A375 (cell line): ENCODE data around the gene RXRB. TPM values are rescaled to one million over a fixed set of nuclear protein-coding genes. Genes with fewer than 3 reads are reported as not detected.

Experiments
- small RNA-seq: library from RNA; depleted of rRNA; stranded (forward); fragments of <200 nt; gene quantifications from one replicate; pipeline ENCODE3, GENCODE V24; 2014
- total RNA-seq: library from RNA; depleted of rRNA; stranded (reverse); fragments of >200 nt; shearing (Covaris generic); gene quantifications from 2 replicates; pipeline ENCODE4 v1.2.3, GENCODE V29; 2014; rRNA removed

RXRB gene
- total RNA-seq = 23.0 and 23.8 TPM in 2 replicates

DNA sequence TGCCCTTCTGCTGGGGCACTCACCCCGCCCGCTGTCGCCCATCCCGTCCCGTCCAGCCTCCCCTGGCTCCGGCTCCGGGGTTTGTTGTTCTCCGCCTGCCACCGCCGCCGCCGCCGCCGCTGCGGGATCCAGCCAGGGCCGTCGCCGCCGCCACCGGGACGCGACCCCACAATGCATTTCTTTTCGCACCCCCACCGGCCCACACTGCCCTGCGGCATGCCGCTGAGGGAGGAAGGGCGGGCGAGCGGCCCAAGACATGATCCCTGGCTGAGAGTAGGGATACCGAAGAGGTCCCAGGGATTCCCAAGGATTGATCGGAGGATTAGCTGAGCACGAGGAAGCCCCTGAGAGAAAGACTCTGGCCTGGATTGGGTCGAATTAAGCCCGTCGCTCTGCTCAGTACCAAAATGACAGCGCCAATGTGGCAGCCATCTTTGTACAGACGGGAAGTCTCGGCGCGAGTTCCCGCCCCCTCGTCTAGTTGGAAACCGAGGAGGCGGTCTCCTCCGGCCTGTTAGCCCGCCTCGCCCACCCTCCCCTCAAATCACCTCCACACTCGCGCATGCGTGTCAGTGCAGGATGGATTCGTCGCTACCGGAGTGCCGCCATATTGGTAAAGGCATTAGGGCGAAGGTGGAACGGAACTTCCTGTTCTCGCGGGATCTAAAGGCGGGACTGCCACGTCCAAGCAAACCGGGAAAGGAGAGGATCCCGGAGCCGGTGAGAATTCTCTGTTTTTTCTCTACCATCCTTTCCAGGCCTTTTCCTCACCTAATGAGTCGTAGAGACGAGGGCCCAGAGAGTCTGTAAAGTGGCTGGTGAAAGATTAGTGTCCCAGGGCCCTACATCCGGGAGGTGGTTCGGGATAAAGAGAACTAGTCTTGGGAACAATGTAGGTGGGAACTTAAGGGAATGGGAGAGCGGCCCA, at the start of gene RXRB, which contains the start of gene SLC39A7:
RXRB (minus strand) TSS at position 447 of the 928 bp plus-strand sequence; CDS start at position 258, 189 bp downstream.
SLC39A7 (plus strand) TSS at position 649 of the 928 bp plus-strand sequence. CDS start 379 bp downstream, outside the sequence.

GRCh38 chr6:33208091-33208967, 7.9 kb upstream of the RXRB start, which contains the start of gene RING1:
RING1 (plus strand) TSS chr6:33208500; CDS start chr6:33208823, 323 bp downstream.

GRCh38 chr6:33204415-33205190, 4.1 kb upstream of the RXRB start, which contains the start of gene HSD17B8:
HSD17B8 (plus strand) TSS chr6:33204655; CDS start chr6:33204669, 14 bp downstream.

GRCh38 chr6:33192105-33192646, 8.3 kb downstream of the RXRB start, which contains the start of gene COL11A2:
COL11A2 (minus strand) TSS chr6:33192467; CDS start chr6:33192240, 227 bp downstream.

Small RNAs within 50 kb of the gene (small RNA-seq; reads per million reads assigned to genes)
- gene MIR219A1 = 0.17 reads per million
- gene RNY4P10 = not detected

Other genes starting within 250 kb of the RXRB start
- 46.9 and 55.9 TPM in 2 replicates for gene HLA-DMA, start 247.6 kb downstream of the RXRB start, total RNA-seq
- gene BRD2, start 232.1 kb downstream of the RXRB start, total RNA-seq = 171 and 216 TPM in 2 replicates
- gene HLA-DOA, start 191.1 kb downstream of the RXRB start, total RNA-seq = 4.1 and 4.3 TPM in 2 replicates
- gene HLA-DPA1, start 127.0 kb downstream of the RXRB start, total RNA-seq = 147 and 155 TPM in 2 replicates
- gene HLA-DPB1, start 124.7 kb downstream of the RXRB start, total RNA-seq = 96.3 and 110 TPM in 2 replicates
- gene COL11A2, start 8.2 kb downstream of the RXRB start, total RNA-seq = 4.9 and 7.6 TPM in 2 replicates
- 72.3 and 75.1 TPM in 2 replicates for gene SLC39A7, start 202 bp upstream of the RXRB start, total RNA-seq
- 19.9 and 28.1 TPM in 2 replicates for gene HSD17B8, start 4.0 kb upstream of the RXRB start, total RNA-seq
- gene RING1, start 7.8 kb upstream of the RXRB start, total RNA-seq = 33.7 and 37.4 TPM in 2 replicates
- gene VPS52, start 71.2 kb upstream of the RXRB start, total RNA-seq = 24.0 and 24.9 TPM in 2 replicates
- 5,548 and 5,916 TPM in 2 replicates for gene RPS18, start 71.4 kb upstream of the RXRB start, total RNA-seq
- gene B3GALT4, start 76.5 kb upstream of the RXRB start, total RNA-seq = 1.1 and 2.6 TPM in 2 replicates
- 127 and 134 TPM in 2 replicates for gene WDR46, start 88.6 kb upstream of the RXRB start, total RNA-seq
- 224 and 227 TPM in 2 replicates for gene PFDN6, start 88.9 kb upstream of the RXRB start, total RNA-seq
- 24.5 and 26.1 TPM in 2 replicates for gene RGL2, start 98.3 kb upstream of the RXRB start, total RNA-seq
- gene TAPBP, start 113.4 kb upstream of the RXRB start, total RNA-seq = 29.4 and 33.8 TPM in 2 replicates
- gene ZBTB22, start 117.1 kb upstream of the RXRB start, total RNA-seq = 12.6 and 14.3 TPM in 2 replicates
- 47.5 and 49.4 TPM in 2 replicates for gene DAXX, start 122.3 kb upstream of the RXRB start, total RNA-seq
- gene KIFC1, start 191.2 kb upstream of the RXRB start, total RNA-seq = 34.4 and 37.4 TPM in 2 replicates
- 19.8 and 23.8 TPM in 2 replicates for gene PHF1, start 210.3 kb upstream of the RXRB start, total RNA-seq
- 124 and 136 TPM in 2 replicates for gene CUTA, start 217.4 kb upstream of the RXRB start, total RNA-seq
- 3.6 and 4.1 TPM in 2 replicates for gene SYNGAP1, start 219.4 kb upstream of the RXRB start, total RNA-seq